COLO668 (cell line): ENCODE data around the gene TTC34.
"Not testable (repeated sequence)": the region's sequence is repeated elsewhere in the genome, so short reads cannot be mapped to it uniquely, and the experiment has no call there.

Source experiments
- DNase-seq: peaks from one replicate; lab custom pipeline; 2025; ENCODE audit not compliant: unreplicated experiment; lab: John Stamatoyannopoulos, UW

Gene TTC34

GRCh38 chr1:2778220-2778592 is 23.3 kb downstream of the TTC34 start:
- no peak for DNase-seq

- DNase-seq: no peak
These were observed 23.9 kb downstream of the TTC34 start for GRCh38 chr1:2777424-2778219.

- DNase-seq: not testable (repeated sequence)
These were observed 26.2 kb downstream of the TTC34 start for GRCh38 chr1:2775333-2775732.

- not testable (repeated sequence) for DNase-seq
These were observed 33.4 kb downstream of the TTC34 start for GRCh38 chr1:2768052-2768451.

- not testable (repeated sequence) for DNase-seq
These were observed 42.1 kb downstream of the TTC34 start for GRCh38 chr1:2759433-2759832.

GRCh38 chr1:2757519-2757918 is 44.0 kb downstream of the TTC34 start:
- not testable (repeated sequence) for DNase-seq

- not testable (repeated sequence) for DNase-seq
These were observed 46.1 kb downstream of the TTC34 start for GRCh38 chr1:2755426-2755825.

- DNase-seq: not testable (repeated sequence)
These were observed 46.9 kb downstream of the TTC34 start for GRCh38 chr1:2754597-2754996.

GRCh38 chr1:2752503-2752902 is 49.0 kb downstream of the TTC34 start:
- DNase-seq: not testable (repeated sequence)

GRCh38 chr1:2751866-2752265 is 49.6 kb downstream of the TTC34 start:
- not testable (repeated sequence) for DNase-seq

- DNase-seq: not testable (repeated sequence)
These were observed 50.4 kb downstream of the TTC34 start for GRCh38 chr1:2750766-2751730.

- DNase-seq: not testable (repeated sequence)
These were observed 51.3 kb downstream of the TTC34 start for GRCh38 chr1:2750041-2750680.

- not testable (repeated sequence) for DNase-seq
These were observed 52.9 kb downstream of the TTC34 start for GRCh38 chr1:2748626-2749025.

- not testable (repeated sequence) for DNase-seq
These were observed 106.7 kb downstream of the TTC34 start for GRCh38 chr1:2694796-2695195.

- DNase-seq: not testable (repeated sequence)
These were observed 111.3 kb downstream of the TTC34 start for GRCh38 chr1:2690180-2690579.

GRCh38 chr1:2688336-2688665 is 113.2 kb downstream of the TTC34 start:
- DNase-seq: not testable (repeated sequence)

- DNase-seq: not testable (repeated sequence)
These were observed 113.7 kb downstream of the TTC34 start for GRCh38 chr1:2687638-2688335.

- DNase-seq: not testable (repeated sequence)
These were observed 114.3 kb downstream of the TTC34 start for GRCh38 chr1:2687174-2687591.

- not testable (repeated sequence) for DNase-seq
These were observed 115.2 kb downstream of the TTC34 start for GRCh38 chr1:2686091-2686863.

- DNase-seq: not testable (repeated sequence)
These were observed 115.8 kb downstream of the TTC34 start for GRCh38 chr1:2685671-2686070.
